ENCODE measurements around the gene NTN1.
A peak's percentile ranks its signal among the peaks of the same experiment; 100 is the strongest.

The NTN1 gene

DNA sequence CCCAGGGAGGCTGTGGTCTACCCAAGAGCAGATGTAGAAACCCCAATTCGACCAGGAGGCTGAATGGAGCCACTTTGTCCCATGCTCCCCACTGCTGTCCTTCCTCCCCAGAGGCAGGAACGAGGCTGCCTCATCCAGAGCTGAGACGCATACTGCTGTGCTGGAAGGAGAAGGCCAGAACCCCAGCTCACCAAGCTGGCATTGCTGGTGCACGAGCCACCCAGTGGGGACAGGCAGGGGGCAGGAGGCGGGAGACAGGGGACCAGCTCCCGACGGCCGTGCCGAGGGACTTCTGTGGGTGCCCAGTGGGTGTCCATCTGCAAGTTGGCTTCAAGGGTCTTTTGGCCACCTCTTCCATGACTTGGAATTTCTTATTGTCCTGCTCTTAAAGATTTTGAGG, 66.6 kb downstream of the NTN1 start:
- ChIA-PET POLR2A (no interaction called here), CTCF (interaction anchor here (1.2 to 1.3 kb wide), 2 partner anchors 27 kb away, joined by 3 read pairs; no protein-coding TSS in a partner anchor)
- no peak overlapping the region for H3K27ac ChIP-seq (ENCODE audit: extremely low read depth, low read depth, low read length)
- TF ChIP-seq ZNF391 (tag by site-specific recombination; IDR thresholded peaks at IDR 0.05; ENCODE audit: borderline replicate concordance, low read depth) (no peak), ZIC2 (tag by site-specific recombination; IDR thresholded peaks at IDR 0.05) (peak; percentile 22; the same call in 1 of the 2 replicates)
- H3K9me3 ChIP-seq (ENCODE audit: control insufficient read depth, insufficient read depth, low read depth, low read length) = no peaks in the 10 kb centered on the region
- no peak overlapping the region for H3K4me3 ChIP-seq (ENCODE audit: low read depth, low read length)
- peaks cover 3% of the 10 kb centered on the region; the same call in 1 of the 2 replicates for H3K4me1 ChIP-seq (ENCODE audit: control insufficient read depth, insufficient read depth, low read length)
- peaks cover 0 to 7% of the 10 kb centered on the region in 2 experiments; a peak in 2 of 3 replicates for H3K36me3 ChIP-seq (ENCODE audit: control insufficient read depth in 2 of 2, insufficient read depth in 1 of 2, low read length in 2 of 2)

DNA sequence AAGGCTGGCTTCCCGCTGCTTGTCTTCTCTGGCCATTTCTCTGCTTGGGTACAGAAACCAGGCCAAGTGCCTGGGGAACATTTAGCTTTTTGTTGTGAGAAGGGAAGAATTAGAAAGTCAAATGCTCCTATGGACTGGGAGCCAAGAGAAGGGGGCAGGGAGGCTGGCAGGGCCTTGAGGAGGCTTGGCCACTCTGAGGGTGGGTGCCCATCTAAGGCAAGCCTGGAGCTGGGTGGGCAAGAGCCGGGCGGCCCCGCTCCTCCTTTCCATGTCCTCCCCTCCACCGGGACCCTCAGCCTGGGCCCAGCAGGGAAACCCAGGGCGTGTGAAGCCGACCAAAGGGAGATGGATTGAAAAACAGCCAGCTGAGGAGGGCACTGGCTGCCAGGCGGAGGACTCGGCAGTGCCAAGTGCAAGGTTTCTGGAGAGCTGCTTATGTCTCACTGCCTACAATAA, 69.4 kb downstream of the NTN1 start:
- CTCF ChIA-PET = no interaction called here

DNA sequence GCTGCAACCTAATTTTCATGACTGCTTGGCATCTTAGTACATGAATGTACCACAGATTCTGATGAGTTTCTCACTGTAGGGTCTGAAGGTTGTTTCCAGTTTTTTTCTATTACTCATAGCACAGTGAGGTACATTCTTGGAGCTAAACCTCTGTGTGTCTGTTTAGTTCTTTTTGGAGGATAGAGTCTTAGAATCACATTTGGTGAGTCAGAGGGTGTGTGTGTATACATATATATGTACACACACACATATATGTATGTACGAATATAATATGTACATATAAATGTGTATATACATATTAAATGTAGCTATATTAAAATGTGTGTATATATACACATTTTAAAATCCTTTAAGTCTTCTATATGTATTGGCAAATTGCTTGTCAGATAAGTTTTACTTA, 72.9 kb downstream of the NTN1 start:
- no peak for TF ChIP-seq ZNF133 (tag by site-specific recombination; IDR thresholded peaks at IDR 0.05)
- no peak for TF ChIP-seq ZNF629 (tag by site-specific recombination; IDR thresholded peaks at IDR 0.05)
- no peak for TF ChIP-seq ZNF239 (tag by site-specific recombination; IDR thresholded peaks at IDR 0.05)
- Histone ChIP-seq H3K27ac (ENCODE audit: extremely low read depth, low read depth, low read length) (no peak overlapping the region), H3K9me3 (ENCODE audit: control insufficient read depth, insufficient read depth, low read depth, low read length) (no peaks in the 10 kb centered on the region), H3K4me3 (ENCODE audit: low read depth, low read length) (no peak overlapping the region), H3K4me1 (ENCODE audit: control insufficient read depth, insufficient read depth, low read length) (no peaks in the 10 kb centered on the region), H3K36me3 (ENCODE audit: control insufficient read depth in 2 of 2, insufficient read depth in 1 of 2, low read length in 2 of 2) (no peaks in the 10 kb centered on the region; a peak in 1 of 3 replicates)
- ChIA-PET POLR2A (no interaction called here), CTCF (no interaction called here)

More for the DNA sequence above, 69.4 kb downstream of the NTN1 start:
- no peaks in the 10 kb centered on the region for H3K9me3 ChIP-seq (ENCODE audit: control insufficient read depth, insufficient read depth, low read depth, low read length)
- H3K36me3 ChIP-seq (ENCODE audit: control insufficient read depth in 2 of 2, insufficient read depth in 1 of 2, low read length in 2 of 2) = peaks cover 0 to 7% of the 10 kb centered on the region in 2 experiments; a peak in 2 of 3 replicates
- TF ChIP-seq ZNF596 (tag by site-specific recombination; IDR thresholded peaks at IDR 0.05) (no peak), ZBTB20 (tag by site-specific recombination; IDR thresholded peaks at IDR 0.05) (no peak), ZNF792 (tag by site-specific recombination; IDR thresholded peaks at IDR 0.05) (no peak), ZNF658 (tag by site-specific recombination; IDR thresholded peaks at IDR 0.05) (no peak), ZNF311 (tag by site-specific recombination; IDR thresholded peaks at IDR 0.05; ENCODE audit: borderline replicate concordance) (no peak)
- H3K27ac ChIP-seq (ENCODE audit: extremely low read depth, low read depth, low read length) = no peak overlapping the region
- POLR2A ChIA-PET = no interaction called here
- no peak overlapping the region for H3K4me3 ChIP-seq (ENCODE audit: low read depth, low read length)
- H3K4me1 ChIP-seq (ENCODE audit: control insufficient read depth, insufficient read depth, low read length) = no peaks in the 10 kb centered on the region

DNA sequence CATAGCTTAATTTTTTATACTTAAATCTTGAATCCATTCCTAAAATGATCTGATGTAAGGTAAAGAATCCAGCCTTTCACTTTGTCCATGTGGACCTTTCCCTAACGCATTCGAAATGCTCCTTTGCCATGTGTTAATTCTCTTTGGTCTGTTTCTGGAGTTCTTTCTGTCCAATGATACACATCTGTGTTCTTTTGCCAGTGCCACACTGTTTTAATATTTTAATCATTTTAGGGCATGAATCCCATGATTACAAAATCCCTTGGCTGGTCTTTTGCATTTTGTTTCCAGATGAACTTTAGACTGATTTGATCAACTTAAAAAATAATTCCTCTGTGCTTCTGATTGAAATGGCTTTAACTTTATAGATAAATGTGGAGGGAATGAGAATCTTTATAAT, 74.1 kb downstream of the NTN1 start:
- CTCF ChIA-PET = interaction anchor here (0.9 kb wide), 1 partner anchor 94 kb away, joined by 3 read pairs; no protein-coding TSS in a partner anchor
- no peak overlapping the region for H3K4me3 ChIP-seq (ENCODE audit: low read depth, low read length)
- POLR2A ChIA-PET = no interaction called here
- TF ChIP-seq ZNF157 (tag by site-specific recombination; IDR thresholded peaks at IDR 0.05) = no peak
- TF ChIP-seq ZNF654 (tag by site-specific recombination; IDR thresholded peaks at IDR 0.05; ENCODE audit: low read depth) = no peak
- TF ChIP-seq KLF1 (tag by site-specific recombination; IDR thresholded peaks at IDR 0.05) = no peak
- TF ChIP-seq, protein P1, sequence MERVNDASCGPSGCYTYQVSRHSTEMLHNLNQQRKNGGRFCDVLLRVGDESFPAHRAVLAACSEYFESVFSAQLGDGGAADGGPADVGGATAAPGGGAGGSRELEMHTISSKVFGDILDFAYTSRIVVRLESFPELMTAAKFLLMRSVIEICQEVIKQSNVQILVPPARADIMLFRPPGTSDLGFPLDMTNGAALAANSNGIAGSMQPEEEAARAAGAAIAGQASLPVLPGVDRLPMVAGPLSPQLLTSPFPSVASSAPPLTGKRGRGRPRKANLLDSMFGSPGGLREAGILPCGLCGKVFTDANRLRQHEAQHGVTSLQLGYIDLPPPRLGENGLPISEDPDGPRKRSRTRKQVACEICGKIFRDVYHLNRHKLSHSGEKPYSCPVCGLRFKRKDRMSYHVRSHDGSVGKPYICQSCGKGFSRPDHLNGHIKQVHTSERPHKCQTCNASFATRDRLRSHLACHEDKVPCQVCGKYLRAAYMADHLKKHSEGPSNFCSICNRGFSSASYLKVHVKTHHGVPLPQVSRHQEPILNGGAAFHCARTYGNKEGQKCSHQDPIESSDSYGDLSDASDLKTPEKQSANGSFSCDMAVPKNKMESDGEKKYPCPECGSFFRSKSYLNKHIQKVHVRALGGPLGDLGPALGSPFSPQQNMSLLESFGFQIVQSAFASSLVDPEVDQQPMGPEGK (tag by site-specific recombination; IDR thresholded peaks at IDR 0.05) = no peak
- no peak for TF ChIP-seq BCL11B (tag by site-specific recombination; IDR thresholded peaks at IDR 0.05; ENCODE audit: low read depth)
- TF ChIP-seq GLI4 (tag by site-specific recombination; IDR thresholded peaks at IDR 0.05) = no peak
- TF ChIP-seq ZNF37A (tag by site-specific recombination; IDR thresholded peaks at IDR 0.05) = no peak
- TF ChIP-seq ZNF560 (tag by site-specific recombination; IDR thresholded peaks at IDR 0.05; ENCODE audit: borderline replicate concordance) = no peak
- no peak for TF ChIP-seq ZNF426 (tag by site-specific recombination; IDR thresholded peaks at IDR 0.05)
- no peak for TF ChIP-seq BCL11A (tag by site-specific recombination; IDR thresholded peaks at IDR 0.05; ENCODE audit: low read depth)
- no peak for TF ChIP-seq ZNF223 (tag by site-specific recombination; IDR thresholded peaks at IDR 0.05)
- no peak for TF ChIP-seq GLIS1 (tag by site-specific recombination; IDR thresholded peaks at IDR 0.05)
- TF ChIP-seq, protein P2, sequence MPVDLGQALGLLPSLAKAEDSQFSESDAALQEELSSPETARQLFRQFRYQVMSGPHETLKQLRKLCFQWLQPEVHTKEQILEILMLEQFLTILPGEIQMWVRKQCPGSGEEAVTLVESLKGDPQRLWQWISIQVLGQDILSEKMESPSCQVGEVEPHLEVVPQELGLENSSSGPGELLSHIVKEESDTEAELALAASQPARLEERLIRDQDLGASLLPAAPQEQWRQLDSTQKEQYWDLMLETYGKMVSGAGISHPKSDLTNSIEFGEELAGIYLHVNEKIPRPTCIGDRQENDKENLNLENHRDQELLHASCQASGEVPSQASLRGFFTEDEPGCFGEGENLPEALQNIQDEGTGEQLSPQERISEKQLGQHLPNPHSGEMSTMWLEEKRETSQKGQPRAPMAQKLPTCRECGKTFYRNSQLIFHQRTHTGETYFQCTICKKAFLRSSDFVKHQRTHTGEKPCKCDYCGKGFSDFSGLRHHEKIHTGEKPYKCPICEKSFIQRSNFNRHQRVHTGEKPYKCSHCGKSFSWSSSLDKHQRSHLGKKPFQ (tag by site-specific recombination; IDR thresholded peaks at IDR 0.05) = no peak
- no peak overlapping the region for H3K27ac ChIP-seq (ENCODE audit: extremely low read depth, low read depth, low read length)
- no peaks in the 10 kb centered on the region for H3K4me1 ChIP-seq (ENCODE audit: control insufficient read depth, insufficient read depth, low read length)
- no peaks in the 10 kb centered on the region for H3K9me3 ChIP-seq (ENCODE audit: control insufficient read depth, insufficient read depth, low read depth, low read length)
- peaks cover 0 to 4% of the 10 kb centered on the region in 2 experiments; a peak in 1 of 3 replicates for H3K36me3 ChIP-seq (ENCODE audit: control insufficient read depth in 2 of 2, insufficient read depth in 1 of 2, low read length in 2 of 2)

All from HEK293 (cell line).